HPDE6-E6E7 (cell line): ENCODE data around the gene MAML3.

ENCODE experiments used
- DNase-seq: peaks from one replicate; pipeline ENCODE4 v3.0.0; 2011; ENCODE audit warnings: missing footprints; ENCODE audit errors: extremely low spot score

MAML3 gene

DNA sequence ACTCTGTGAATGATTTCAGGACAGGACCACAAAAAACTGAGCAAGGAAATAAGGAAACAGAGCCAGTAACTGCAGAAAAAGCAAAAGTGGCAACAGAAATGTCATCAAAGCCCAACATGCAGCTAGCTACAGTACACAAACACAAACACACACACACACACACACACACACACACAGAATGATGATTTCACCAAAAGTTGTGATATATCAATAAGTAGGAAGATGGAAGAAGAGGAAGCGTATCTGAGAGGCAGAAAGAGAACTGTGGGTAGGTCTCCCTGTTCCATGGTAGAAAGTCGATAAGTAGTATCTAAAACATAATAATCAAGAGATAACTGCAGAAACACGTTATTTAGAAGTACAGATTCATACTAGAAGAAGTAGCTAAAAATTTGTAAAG is 340.1 kb downstream of the MAML3 start:
- no peak for DNase-seq

DNA sequence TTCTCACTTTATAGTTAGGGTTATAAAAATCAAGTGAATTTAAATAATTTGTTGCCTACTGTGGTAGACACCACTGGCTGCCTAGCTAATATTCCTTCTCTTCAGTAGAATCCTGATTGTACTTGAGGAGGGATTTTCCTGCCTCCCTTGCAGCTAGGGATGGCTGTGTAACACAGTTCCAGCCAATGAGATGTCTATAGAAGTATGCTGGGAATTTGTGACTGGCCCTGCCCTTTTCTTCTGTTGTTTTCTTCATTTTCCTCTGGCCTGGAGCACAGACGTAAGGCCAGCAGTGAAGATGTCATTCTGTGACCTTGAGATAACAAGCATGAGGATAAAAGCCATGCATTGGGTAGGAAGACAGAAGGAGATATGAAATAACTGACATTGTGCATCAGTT is 343.3 kb downstream of the MAML3 start:
- DNase-seq = no peak

DNA sequence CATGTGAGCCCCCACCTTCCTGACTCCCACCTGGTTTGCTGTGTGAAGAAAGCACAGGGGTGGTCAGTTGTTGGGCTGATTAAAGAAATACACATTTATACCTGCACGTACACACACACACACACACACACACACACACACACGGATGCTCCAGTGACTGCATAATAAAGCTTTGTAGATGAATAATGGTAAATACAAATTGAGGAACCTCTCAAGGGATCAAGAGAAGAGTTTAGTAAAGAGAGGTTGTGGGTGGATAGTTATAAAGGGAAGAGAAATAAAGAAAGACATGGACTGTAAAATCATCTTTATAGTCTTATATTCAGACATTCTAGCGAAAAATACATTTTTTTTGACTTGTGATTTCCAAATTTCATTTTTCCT is 344.2 kb downstream of the MAML3 start:
- DNase-seq = no peak

DNA sequence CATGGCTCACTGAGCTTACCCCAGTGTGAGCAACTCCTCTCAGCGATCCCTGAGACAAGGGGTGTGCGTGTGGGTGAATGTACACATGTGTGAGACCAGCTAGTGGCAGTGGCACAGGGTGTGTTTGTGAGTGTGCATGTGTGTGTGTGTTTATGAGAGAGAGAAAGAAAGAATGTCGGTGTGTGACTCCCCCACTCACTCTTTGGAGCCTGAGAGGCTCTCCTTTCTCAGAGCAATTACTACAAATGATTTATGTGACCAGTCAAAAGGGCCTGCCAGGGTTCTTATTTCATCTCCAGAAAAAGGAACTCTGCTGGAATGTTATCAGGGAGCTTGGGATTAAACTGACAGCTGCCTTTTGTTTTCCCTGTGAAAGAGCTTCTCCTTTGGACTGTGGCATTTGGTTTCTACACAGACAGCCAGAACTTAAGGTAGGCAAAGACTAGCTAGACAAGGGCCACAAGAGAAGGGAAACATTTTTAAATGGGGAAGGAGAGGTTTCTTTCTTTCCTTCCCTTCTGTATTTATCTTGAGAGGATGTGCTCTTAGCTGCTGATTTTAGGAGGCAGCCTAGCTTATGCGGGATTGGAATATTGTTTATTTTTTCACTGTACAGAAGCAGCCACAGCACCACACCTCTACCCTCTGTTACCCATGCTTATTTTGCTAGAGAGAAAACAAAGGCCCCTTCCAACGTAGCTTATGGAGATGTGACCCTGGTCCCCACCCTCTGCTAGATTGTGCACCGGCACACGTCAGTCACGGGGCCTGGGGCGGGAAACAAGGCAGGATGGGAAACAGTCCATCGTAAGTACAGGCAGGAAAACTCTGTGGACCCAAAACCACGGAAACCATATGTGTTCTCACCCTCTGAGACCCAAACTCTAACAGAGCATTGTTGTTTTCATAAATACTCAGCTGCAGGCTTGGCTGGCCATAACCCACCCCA is 344.9 kb downstream of the MAML3 start:
- DNase-seq = no peak

DNA sequence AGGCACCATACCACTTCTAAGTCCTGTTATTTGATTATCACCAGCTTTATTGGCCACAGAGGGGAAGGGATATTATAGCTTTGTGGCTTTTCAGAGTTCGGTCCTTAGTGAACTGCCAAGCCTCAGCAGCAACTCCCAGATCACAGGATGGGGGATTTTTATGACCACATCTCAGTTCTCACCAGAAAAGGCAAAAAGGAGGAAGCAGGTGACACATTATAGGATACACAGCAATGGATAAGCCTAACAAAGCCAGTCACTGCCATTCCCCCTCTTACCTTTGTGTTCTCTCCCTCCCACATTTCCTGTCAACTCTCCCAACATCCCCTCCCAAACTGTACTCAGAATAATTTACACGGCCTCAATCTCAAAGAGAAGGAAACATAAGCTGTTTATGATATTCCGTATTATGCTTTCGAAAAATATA is 345.6 kb downstream of the MAML3 start:
- no peak for DNase-seq

DNA sequence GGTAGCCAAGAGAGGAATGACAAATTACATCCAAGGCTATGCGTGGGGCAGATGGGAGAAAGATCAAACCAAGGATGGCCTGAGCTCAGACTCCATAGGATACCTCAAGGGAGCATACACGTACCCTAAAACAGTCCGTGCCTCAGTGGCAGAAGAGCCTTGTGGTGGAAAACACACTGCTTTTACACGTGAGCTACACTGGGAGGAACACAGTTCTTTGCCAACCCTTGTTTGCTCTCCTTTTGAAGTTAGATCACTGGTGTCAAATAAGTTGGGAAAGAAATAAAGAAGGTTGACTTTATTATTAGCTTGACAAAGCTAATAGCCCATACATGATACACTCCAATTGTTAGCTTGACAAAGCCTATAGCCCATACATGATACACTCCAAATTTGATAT is 346.5 kb downstream of the MAML3 start:
- DNase-seq = no peak

DNA sequence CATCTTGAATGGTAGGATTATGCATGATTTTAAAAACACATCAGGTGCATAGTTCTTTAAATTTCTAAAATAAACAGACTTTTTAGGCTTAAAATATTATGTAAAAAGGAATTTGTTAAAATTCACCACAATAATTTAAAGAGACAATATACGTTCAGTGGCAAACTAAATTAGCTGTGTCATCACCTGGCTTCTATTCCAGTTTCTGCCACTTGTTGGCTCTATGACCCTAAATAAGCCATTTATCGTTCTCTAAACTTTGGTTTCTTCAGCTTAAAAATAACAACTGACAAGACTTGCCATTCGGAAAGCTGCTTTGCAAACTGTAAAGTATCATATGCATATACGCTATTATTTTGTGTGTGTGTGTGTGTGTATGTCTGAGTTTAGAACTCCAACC is 347.1 kb downstream of the MAML3 start:
- no peak for DNase-seq

DNA sequence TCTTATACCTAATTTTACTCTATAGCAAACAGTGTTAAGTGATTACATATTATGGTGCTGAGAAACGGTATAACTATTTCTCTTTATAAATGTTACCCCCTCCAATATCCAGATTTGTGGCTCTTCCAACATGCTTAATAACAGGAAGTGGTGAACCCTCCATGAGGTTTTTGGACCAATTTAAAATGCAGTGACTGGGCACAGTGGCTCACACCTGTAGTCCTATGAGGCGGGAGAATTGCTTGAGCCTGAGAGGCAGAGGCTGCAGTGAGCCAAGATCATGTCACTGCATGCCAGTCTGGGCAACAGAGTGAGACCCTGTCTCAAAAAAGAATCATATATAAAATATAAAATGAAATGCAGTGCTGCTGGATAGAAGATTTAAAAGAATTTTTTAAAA is 351.1 kb downstream of the MAML3 start:
- DNase-seq = no peak

DNA sequence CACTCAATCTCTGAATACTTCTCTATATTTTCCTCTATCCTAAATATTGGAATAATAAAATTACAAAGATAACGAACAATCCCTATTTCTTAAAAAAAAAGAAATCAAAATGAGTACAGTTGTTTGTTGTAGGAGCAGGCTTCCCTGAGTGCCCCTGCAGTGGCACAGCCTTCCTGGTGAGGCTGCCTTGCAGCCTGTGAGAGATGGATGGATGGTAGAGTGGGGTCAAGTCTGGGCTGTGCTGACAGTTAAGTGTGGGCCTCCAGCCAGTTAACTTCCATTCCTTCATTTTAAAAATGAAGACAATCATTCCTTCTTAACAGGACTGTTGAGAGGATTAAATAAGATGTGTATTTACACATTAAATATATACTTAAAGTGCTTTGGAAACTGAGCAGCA is 351.5 kb downstream of the MAML3 start:
- DNase-seq = no peak

DNA sequence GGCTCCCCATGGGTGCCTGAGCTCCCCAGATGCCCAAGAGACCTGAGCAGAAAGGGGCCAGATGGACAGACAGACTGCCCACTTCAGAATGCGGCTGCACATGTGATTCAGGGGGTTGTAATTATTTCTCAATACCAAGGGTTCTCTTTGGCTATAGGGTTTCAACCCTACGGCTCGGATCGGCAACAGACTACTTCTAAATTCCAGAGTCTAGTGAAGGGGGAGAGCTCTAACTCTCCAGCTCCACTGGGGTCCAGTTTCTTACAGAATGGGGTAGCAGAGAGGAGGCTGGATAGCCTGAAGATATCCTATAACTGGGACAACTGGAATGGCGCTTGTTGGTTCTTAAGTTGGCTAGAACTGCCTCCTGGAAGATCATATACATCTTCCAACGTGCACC is 352.1 kb downstream of the MAML3 start:
- no peak for DNase-seq

DNA sequence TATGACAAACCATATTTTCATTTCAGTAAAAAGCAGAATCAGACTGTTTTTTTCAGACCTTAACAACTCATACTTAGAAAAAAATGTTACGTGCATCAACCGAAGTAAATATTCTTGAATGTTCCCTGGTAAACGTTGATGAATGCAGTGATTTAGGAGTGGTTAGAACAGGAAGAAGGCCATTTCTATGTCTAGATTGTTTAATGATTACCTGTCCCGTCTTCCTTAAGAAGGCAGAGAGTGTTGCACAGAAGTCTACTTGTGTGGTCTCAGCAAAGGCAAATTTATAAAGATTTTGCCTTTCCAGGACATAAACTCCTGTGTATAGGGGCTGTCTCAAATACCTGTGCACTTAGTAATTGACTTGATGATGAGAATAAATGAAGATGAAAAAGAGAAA is 353.9 kb downstream of the MAML3 start:
- DNase-seq = no peak

DNA sequence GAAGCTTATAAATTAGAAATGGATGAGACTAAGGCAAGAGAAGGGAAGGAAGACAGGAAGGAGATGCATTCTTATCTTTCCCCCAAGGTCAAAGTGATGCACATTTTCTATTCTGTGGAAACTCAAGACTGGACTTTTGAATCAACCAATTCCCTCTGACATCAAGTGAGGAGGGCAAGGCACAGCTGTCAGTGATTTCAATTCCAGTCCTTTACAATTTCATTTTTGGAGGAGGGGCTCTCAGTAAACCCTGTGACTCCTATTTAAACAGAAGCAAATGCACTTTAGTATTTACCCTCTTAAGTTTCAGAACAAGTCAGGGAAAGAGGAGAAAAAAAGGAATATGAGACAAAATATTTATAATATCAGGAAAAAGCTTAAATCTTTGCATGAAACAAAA is 354.4 kb downstream of the MAML3 start:
- no peak for DNase-seq

DNA sequence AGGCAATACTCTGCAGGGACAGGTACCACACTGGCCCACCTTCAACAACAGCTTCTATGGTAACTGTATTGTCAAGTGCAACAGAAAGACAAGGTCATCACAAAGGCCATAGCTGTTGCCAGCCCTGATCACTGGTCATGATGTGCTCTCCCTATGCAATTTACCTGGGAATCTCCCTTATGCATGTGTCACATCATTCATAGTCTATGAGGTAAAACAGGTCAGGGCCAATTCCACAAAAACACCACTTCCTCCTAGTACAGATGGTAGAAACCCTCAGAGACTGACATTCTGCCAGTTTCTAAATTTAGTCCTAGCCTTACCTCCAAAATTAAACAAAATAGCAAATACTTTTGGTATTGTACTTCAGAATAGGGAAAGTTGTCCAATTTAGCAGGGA is 355.5 kb downstream of the MAML3 start:
- DNase-seq = no peak

DNA sequence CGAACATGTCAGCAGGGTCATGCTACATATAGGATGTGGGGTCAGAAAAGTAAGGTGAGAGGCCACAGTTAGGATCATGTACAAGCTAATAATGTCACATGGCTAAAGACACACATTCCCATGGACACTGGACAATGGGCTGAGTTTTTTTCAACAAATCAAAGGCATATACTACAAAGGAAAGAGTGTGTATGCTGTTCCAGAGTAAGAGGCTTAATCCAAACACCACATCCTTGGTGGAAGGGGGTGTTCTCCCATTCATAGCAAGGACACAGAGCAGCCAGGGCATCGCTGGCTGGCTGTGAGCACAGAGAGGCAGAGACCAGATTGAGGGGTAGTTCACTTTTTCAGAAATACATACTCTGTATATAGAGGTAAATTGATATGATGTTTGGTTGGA is 356.7 kb downstream of the MAML3 start:
- DNase-seq = no peak

DNA sequence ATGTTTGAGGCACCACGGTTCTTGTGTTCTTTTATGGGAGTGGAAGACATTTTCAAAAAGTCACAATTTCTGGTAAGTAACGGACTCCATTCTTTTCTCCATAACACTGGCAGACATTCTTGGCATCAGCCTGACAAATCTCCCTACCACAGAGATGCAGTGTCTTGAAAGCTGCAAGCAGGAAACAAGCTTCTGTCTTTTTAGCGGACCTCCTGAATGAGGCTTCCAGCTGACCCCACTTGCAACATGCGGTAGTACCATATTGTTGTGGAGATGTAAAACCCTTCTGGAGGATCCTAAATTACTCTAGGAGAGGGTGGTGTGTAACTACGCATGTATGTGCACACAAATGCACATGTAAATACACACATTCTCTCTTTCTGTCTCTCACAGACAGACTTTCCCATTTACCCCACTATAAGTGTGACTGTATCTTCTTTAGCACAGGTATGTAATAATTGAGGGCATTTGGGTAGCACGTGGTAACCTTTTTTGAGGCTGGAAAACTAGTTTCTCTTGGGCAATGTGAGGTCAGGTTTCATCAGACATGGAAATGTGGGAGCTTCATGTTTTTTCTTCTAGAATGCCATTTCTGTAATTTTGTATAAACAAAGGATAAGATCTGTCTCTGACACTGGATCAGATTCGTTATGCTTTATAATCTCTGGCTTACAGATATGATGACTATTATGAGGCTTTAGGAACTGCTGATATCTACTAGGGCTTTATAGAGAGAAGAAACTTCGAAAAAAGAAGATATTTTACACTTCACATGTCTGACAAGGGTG is 358.3 kb downstream of the MAML3 start:
- DNase-seq = no peak

DNA sequence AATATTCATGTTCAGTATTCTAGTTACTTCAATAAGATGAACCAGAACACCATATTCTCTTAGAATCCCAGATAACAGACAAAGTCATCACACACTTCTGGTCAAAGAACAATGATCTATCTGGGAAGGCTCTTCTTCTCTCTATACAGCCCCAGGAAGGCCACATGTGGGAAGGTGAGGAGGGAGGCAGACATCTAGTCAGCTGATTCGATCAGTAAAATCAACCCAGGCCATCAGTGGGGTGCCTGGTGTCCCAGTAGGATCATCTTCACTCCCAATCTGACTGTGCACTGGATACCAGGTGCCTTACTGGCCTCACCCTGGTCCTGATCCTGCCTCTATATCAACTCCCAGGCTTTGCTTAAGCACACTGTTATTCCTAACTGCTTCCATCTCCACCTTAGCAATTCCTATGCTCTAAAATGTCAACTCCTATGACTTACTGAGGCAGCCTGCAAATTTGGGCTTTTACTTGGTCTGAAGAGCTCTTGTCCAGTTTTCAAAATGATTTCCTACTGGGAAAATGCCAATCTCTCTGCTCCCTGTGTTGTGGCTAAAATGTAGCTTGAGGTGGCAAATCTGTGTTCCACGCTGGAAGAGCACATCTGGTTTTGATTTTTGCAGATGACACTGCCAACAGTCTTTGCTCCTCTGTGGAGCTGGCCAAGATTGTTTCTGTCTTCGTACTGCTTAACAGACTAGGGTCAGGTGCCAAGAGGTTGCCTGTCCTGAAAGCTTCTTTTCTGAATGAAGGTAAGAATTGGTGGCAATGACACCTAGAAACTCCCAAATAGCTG is 359.6 kb downstream of the MAML3 start:
- no peak for DNase-seq

DNA sequence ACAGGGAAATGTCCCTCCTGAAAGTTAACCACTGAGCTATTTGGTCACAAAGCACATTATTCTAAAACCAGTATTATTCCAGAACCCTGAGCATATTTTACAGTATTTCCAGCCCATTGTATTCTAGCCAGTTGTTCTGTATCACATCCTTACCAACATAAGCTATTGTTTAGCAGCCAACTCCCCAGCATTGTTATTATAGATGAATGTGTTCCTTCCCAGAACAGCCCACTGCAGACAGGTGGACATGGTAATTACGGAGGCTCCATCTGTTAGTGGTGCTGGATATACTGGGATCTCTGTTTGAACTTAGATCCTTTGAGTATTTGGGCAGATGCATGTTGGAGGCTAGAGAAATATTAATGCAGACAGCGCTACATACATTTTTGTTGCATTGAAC is 362.3 kb downstream of the MAML3 start:
- DNase-seq = no peak

DNA sequence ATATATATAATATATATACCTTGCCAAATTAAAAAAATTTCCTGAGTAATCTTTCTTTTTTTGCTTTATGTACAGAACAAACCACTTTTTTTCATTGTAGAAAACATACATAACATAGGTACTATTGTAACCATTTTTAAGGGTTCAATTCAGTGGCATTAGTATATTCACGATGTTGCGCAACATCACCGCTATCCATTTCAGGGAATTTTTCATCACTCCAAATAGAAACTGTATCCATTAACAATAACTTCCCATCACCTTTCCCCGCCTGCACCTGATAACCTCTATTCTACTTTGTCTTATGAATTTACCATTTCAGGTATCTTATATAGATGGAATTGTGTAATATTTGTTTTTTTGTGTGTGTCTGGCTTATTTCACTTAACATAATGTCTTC is 363.7 kb downstream of the MAML3 start:
- DNase-seq = no peak

DNA sequence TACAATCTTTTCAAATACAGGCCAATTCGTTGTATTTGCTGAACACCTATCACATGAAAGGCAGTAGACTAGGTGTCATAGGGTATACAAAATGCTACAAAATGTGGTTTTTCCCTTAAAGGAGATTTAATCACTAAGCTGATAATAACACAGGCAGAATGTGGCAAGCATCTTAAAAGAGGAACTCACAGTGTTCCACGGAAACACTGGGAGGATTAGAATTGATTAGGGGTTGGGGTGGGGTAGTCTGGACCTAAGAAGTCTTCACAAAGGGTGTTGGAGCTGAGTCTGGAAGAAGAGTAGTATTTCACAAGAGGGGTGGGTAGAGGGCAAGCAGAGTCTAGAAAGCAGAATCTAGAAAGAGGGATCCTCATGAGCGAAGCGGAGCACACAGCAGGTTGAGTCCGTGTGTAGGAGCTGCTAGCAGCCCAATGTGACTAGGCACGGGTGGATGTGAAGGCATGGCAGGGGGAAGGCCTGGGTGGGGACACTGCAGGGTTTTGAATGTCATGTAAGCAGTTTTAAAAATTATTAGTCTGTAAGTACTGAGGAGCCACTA is 364.8 kb downstream of the MAML3 start:
- DNase-seq = no peak

DNA sequence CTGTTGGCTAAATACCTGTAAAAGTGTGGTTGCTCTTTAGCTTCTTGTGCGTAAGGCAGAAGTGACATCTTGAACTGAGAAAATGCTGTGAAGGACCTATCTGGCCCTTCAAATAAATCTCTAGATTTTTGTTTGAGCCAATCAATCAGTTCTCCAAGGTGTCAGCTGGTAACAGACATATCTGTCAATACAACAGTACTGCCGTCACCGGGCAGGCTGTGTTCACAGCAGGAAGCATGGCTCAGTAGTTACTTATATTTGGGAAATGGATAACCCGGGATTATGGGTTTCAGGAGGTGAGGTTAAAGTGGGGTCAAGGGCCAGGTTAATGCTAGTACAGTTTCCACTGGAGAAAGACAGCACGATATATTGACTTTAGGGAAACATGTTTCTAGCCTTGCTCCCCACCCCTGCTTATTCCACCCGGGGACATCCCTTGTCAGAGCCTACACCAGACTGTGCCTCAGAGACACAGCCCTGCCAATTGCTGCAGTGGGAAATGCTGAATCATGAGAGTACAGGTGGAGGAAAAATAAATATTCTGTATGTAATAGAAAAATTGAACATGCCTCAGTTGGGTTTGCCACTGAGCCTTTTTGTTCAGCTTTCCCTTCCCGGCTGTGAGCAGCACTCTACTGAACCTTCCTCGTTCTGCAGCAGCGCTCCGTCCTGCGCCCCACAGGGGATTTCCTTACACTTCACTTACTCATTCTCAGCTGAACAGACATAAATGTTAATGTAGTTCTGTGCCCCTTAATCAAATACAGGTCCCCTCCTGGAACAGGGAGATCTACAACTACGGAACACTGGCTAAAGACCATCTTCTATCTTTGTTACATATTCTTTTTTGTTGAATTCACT is 367.3 kb downstream of the MAML3 start:
- no peak for DNase-seq

DNA sequence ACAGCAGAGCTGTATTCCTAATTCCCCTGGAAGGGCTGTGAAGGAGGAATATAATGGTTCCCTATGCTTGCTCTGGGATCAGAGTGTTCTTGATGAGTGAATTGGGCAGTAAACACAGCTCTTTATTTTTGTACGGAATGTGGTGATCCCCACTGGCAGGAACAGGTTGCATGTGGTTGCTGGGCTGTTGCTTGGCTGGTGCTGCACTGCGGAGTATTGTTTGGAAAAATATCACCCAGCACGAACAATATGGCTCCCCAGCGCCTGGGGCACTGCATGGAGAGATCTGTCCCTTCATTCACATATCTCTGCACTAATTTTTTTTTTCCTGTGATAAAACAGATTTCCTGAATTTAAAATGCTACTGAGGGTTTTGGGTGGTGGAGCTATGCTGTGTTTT is 368.6 kb downstream of the MAML3 start:
- DNase-seq = no peak
